ENCODE measurements around the gene TTC39C. TPM values are rescaled to one million over a fixed set of nuclear protein-coding genes. Genes with fewer than 3 reads are reported as not detected.

Gene TTC39C
- polyA plus RNA-seq, 2 of the 4 experiments (the other 2 are of a cell fraction): 8.7 to 18.4 TPM

- Histone ChIP-seq H3K9me3 (no peaks in the 10 kb centered on the region), H3K4me1 (peaks cover 20% of the 10 kb centered on the region), H3K4me3 (no peak overlapping the region), H3K4me2 (no peak overlapping the region), H3K27ac (no peak overlapping the region)
- no peak for ATAC-seq
- ChIA-PET POLR2A (no interaction called here), CTCF (interaction anchor here (0.7 to 1.2 kb wide), 2 partner anchors 12 to 24 kb away, joined by 3 read pairs; no protein-coding TSS in a partner anchor)
- no peak for DNase-seq (ENCODE audit: low read depth in 1 of 2, low spot score in 1 of 2)
- no peak for FAIRE-seq
- no peak for TF ChIP-seq MAFK (IDR thresholded peaks at IDR 0.05; ENCODE audit: partially characterized antibody)
- no peak for TF ChIP-seq FOSL2 (IDR thresholded peaks at IDR 0.05)
- TF ChIP-seq FOSL2 (CRISPR knock-in tag; IDR thresholded peaks at IDR 0.05): no peak
- TF ChIP-seq E2F6 (IDR thresholded peaks at IDR 0.05; ENCODE audit: borderline replicate concordance, low read depth): no peak
- TF ChIP-seq CHD4 (IDR thresholded peaks at IDR 0.05; ENCODE audit: borderline replicate concordance): no peak
- TF ChIP-seq CHD2 (IDR thresholded peaks at IDR 0.05; ENCODE audit: low read length, partially characterized antibody): no peak
- TF ChIP-seq CTCF (IDR thresholded peaks at IDR 0.05): no peak
- no peak for TF ChIP-seq JUN (IDR thresholded peaks at IDR 0.05)
- TF ChIP-seq PBX3 (IDR thresholded peaks at IDR 0.05): no peak
- TF ChIP-seq MYC (IDR thresholded peaks at IDR 0.05; ENCODE audit: borderline replicate concordance, low read length): no peak
- TF ChIP-seq TFCP2L1 (CRISPR knock-in tag; IDR thresholded peaks at IDR 0.05): no peak
- TF ChIP-seq CEBPB (IDR thresholded peaks at IDR 0.05): no peak
- TF ChIP-seq JUNB (IDR thresholded peaks at IDR 0.05): no peak
- no peak for TF ChIP-seq FOSB (CRISPR knock-in tag; IDR thresholded peaks at IDR 0.05)
- no peak for TF ChIP-seq HOXB5 (CRISPR knock-in tag; IDR thresholded peaks at IDR 0.05)
- no peak for TF ChIP-seq TP53 (CRISPR knock-in tag; IDR thresholded peaks at IDR 0.05)
- no peak for TF ChIP-seq CBX8 (IDR thresholded peaks at IDR 0.05)
- TF ChIP-seq HEYL (CRISPR knock-in tag; IDR thresholded peaks at IDR 0.05): no peak
- no peak for TF ChIP-seq FOXS1 (CRISPR knock-in tag; IDR thresholded peaks at IDR 0.05)
- WGBS (ENCODE audit: missing lambda C conversion rate): 84% methylated on average over 2 of the region's 2 CpGs
Measured at GRCh38 chr18:24060644-24061043, 46.1 kb downstream of the TTC39C start.

GRCh38 chr18:24063121-24063731 lies 48.7 kb downstream of the TTC39C start:
- Histone ChIP-seq H3K9me3 (no peaks in the 10 kb centered on the region), H3K4me2 (peak overlapping the region; percentile 60), H3K27ac (peak overlapping the region; percentile 40 to 68; a peak in 4 of 6 replicates), H3K4me3 (no peak overlapping the region), H3K4me1 (peaks cover 15% of the 10 kb centered on the region)
- TF ChIP-seq ESRRA (IDR thresholded peaks at IDR 0.05; ENCODE audit: borderline replicate concordance, low read length) (no peak), RARB (CRISPR knock-in tag; IDR thresholded peaks at IDR 0.05) (no peak), POLR2AphosphoS2 (conservative IDR thresholded peaks at IDR 0.05; ENCODE audit: low read length) (no peak), FOSL2 (IDR thresholded peaks at IDR 0.05) (no peak), FOSL2 (CRISPR knock-in tag; IDR thresholded peaks at IDR 0.05) (no peak), RNF2 (IDR thresholded peaks at IDR 0.05; ENCODE audit: borderline replicate concordance, low read depth) (no peak), RFX5 (IDR thresholded peaks at IDR 0.05) (no peak), EP300 (IDR thresholded peaks at IDR 0.05) (no peak), FOSB (CRISPR knock-in tag; IDR thresholded peaks at IDR 0.05) (no peak), JUNB (IDR thresholded peaks at IDR 0.05) (no peak), CHD4 (IDR thresholded peaks at IDR 0.05; ENCODE audit: borderline replicate concordance) (no peak), JUN (IDR thresholded peaks at IDR 0.05) (no peak), ZFP36 (IDR thresholded peaks at IDR 0.05; ENCODE audit: borderline replicate concordance, partially characterized antibody) (no peak), HES2 (IDR thresholded peaks at IDR 0.05) (no peak), MAZ (IDR thresholded peaks at IDR 0.05; ENCODE audit: borderline replicate concordance, low read depth, low read length) (no peak), HOXB13 (CRISPR knock-in tag; IDR thresholded peaks at IDR 0.05; ENCODE audit: low read depth) (no peak), MAFK (IDR thresholded peaks at IDR 0.05; ENCODE audit: partially characterized antibody) (no peak), RCOR1 (IDR thresholded peaks at IDR 0.05; ENCODE audit: low read depth, low read length) (no peak), ATOH8 (CRISPR knock-in tag; IDR thresholded peaks at IDR 0.05; ENCODE audit: low read depth) (no peak), SREBF2 (IDR thresholded peaks at IDR 0.05) (no peak)
- 53% methylated on average over 4 of the region's 4 CpGs for WGBS (ENCODE audit: missing lambda C conversion rate)
- ATAC-seq (peak in 1 of 2 experiments; percentile 64; a peak in 2 of 6 replicates), FAIRE-seq (no peak), DNase-seq (ENCODE audit: low read depth in 1 of 2, low spot score in 1 of 2) (peak in 1 of 2 experiments; percentile 15)
- POLR2A ChIA-PET: no interaction called here
- CTCF ChIA-PET: interaction anchor here (0.6 kb wide), 1 partner anchor 33 kb away, joined by 3 read pairs; no protein-coding TSS in a partner anchor
